CD4-positive, alpha-beta memory T cell (primary cell): Measurements from ENCODE around the gene GDAP1L1. TPM values are rescaled to one million over a fixed set of nuclear protein-coding genes. Genes with fewer than 3 reads are reported as not detected.

ENCODE experiments used
- CTCF ChIA-PET: fragments of 350-600 bp; sonication (Branson Sonifier 250); formaldehyde crosslinking; loops from one replicate; lab custom pipeline; 2021; ENCODE audit warnings: inconsistent platforms; ENCODE audit not compliant: partially characterized antibody; lab: Charles Lee
- POLR2A ChIA-PET: fragments of 350-600 bp; sonication (Branson Sonifier 250); formaldehyde crosslinking; loops from one replicate; lab custom pipeline; 2021; ENCODE audit not compliant: partially characterized antibody; lab: Charles Lee
- DNase-seq, 5 donors: peaks; one replicate each; pipeline versions ENCODE4 v3.0.0 to v3.0.0-alpha.2; 2020 to 2022; ENCODE audit warnings: mixed read lengths in 1 of 5
- H3K27ac ChIP-seq: one replicate; pipeline ENCODE4 v1.7.0; 2013; ENCODE audit warnings: low read depth, low read length
- H3K27me3 ChIP-seq: 2 replicates; pipeline ENCODE4 v1.7.0; 2013; ENCODE audit warnings: mild to moderate bottlenecking, low read length, moderate library complexity; ENCODE audit not compliant: insufficient read depth
- H3K36me3 ChIP-seq: 2 replicates; pipeline ENCODE4 v1.7.0; 2013; ENCODE audit warnings: mild to moderate bottlenecking, low read length, moderate library complexity; ENCODE audit not compliant: insufficient read depth
- H3K4me1 ChIP-seq: 2 replicates; pipeline ENCODE4 v1.7.0; 2013; ENCODE audit warnings: mild to moderate bottlenecking, low read length, moderate library complexity; ENCODE audit not compliant: insufficient read depth
- H3K4me3 ChIP-seq, 2 donors: one replicate each; pipeline ENCODE4 v1.7.0; 2013; ENCODE audit warnings: low read length in 2 of 2, mild to moderate bottlenecking in 1 of 2
- H3K9me3 ChIP-seq, 2 donors: one replicate each; pipeline ENCODE4 v1.7.0; 2013; ENCODE audit warnings: low read length in 2 of 2, control low read depth in 1 of 2; ENCODE audit not compliant: control insufficient read depth in 1 of 2
- H3K27ac Mint-ChIP-seq, 7 donors: one replicate each; pipeline ENCODE4 v1.8.0; 2020 to 2021; ENCODE audit warnings: mixed read lengths in 7 of 7, mild to moderate bottlenecking in 6 of 7, inconsistent platforms in 3 of 7, moderate library complexity in 3 of 7
- H3K27me3 Mint-ChIP-seq, 2 donors: one replicate each; pipeline ENCODE4 v1.8.0; 2020 to 2021; ENCODE audit warnings: mixed read lengths in 2 of 2
- H3K36me3 Mint-ChIP-seq, 2 donors: one replicate each; pipeline ENCODE4 v1.8.0; 2020 to 2021; ENCODE audit warnings: mixed read lengths in 2 of 2, inconsistent platforms in 1 of 2, mild to moderate bottlenecking in 1 of 2
- H3K4me1 Mint-ChIP-seq, 4 donors: one replicate each; pipeline ENCODE4 v1.8.0; 2020 to 2021; ENCODE audit warnings: mixed read lengths in 4 of 4, mild to moderate bottlenecking in 1 of 4
- H3K4me3 Mint-ChIP-seq, 8 donors: one replicate each; pipeline ENCODE4 v1.8.0; 2020 to 2021; ENCODE audit warnings: mixed read lengths in 8 of 8, mild to moderate bottlenecking in 7 of 8, moderate library complexity in 6 of 8, inconsistent platforms in 3 of 8
- H3K9me3 Mint-ChIP-seq, 8 donors: one replicate each; pipeline ENCODE4 v1.8.0; 2020 to 2021; ENCODE audit warnings: mixed read lengths in 8 of 8, mild to moderate bottlenecking in 5 of 8, inconsistent platforms in 3 of 8, moderate library complexity in 1 of 8
- intact Hi-C: fragments of 100-400 bp; cut with micrococcal nuclease; formaldehyde crosslinking; loops from one replicate; pipeline ENCODE4 v1.15.1; 2023
- polyA plus RNA-seq, 2 donors: library from polyadenylated mRNA; unstranded; fragments of 300-500 nt; fragmentation: Illumina TruSeq; gene quantifications; one replicate each; pipeline ENCODE4 v1.2.3, GENCODE V29; 2021
- total RNA-seq, 2 experiments: library from RNA; stranded (reverse); gene quantifications; one replicate each; pipeline ENCODE4 v1.2.3, GENCODE V29; 2021

The GDAP1L1 gene
- total and polyA plus RNA-seq, 4 experiments from 2014 or later: 0.11 TPM; not detected in 3

DNA sequence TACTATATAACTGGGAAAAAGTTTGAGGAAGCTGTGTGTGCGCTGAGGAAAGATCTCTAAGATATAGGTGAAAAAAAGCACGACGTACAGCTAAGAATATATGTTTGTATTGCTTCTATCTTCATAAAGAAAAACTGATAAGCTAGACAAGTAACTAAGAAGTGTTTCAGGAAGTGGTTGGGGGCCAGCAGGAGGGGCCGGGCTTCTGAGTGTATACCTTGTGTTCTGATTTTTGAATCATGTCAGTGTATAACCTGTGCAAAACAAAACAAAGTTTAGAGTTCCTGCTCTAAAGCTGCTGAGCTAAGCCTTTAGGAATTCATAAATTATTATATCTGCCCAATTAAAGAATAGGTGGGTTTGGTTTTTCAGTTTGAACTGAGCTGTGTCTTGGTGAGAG lies 28.7 kb upstream of the GDAP1L1 start:
- peak overlapping the region; percentile 46 to 54 for H3K4me3 ChIP-seq
- H3K36me3 ChIP-seq: no peaks in the 10 kb centered on the region
- H3K27me3 ChIP-seq: no peaks in the 10 kb centered on the region
- peak; percentile 49 to 81 (median 59) for DNase-seq
- ChIA-PET CTCF (interaction anchor here (0.5 to 14.4 kb wide), 34 partner anchors 8 to 465 kb away, joined by 3 to 669 read pairs (median 6); partner anchors contain the start of genes FITM2 and TTPAL), POLR2A (interaction anchor here (0.7 to 9.7 kb wide), 14 partner anchors 8 to 425 kb away, joined by 3 to 173 read pairs (median 4); partner anchors contain the start of genes FITM2, OSER1, SERINC3 and TTPAL)
- Mint-ChIP-seq H3K4me1 (peaks cover 41 to 68% (median 50%) of the 10 kb centered on the region in 4 donors), H3K27ac (peak overlapping the region; percentile 78 to 95 (median 93)), H3K36me3 (peaks cover 6 to 8% of the 10 kb centered on the region in 2 donors), H3K4me3 (peak overlapping the region; percentile 78 to 92 (median 90)), H3K9me3 (no peaks in the 10 kb centered on the region), H3K27me3 (no peaks in the 10 kb centered on the region)
- H3K9me3 ChIP-seq: no peaks in the 10 kb centered on the region
- intact Hi-C loops: loop anchor here (1.0 to 10.0 kb wide), 6 partner anchors 8 to 1756 kb away; partner anchors contain the start of genes OSER1, SERINC3, STK4 and TOMM34
- peak overlapping the region; percentile 57 for H3K27ac ChIP-seq
- H3K4me1 ChIP-seq: peaks cover 45% of the 10 kb centered on the region

DNA sequence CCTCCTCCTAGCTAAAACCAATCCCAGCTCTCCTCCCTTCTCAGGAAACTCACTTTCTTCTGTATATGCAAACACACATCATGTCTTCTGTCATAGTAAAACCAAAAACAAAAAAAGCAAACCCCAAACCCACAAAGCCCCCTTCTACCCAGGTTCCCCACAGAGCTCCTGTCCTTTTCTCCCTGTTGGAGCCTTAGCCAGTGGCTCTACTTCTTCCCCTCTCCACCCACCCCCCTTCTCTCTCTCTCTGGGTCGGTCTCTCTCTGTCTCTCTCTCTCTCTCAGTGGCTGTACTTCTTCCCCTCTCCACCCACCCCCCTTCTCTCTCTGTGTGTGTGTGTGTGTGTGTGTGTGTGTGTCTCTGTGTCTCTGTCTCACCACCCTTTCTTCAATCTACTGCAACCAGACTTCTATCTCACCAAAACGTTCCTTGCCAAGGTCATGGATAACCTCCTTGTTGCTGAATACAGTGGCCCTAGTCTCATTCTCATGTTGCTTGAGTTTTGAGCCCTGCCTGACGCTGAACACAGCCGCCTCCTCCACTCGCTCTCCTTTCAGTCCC lies 27.9 kb upstream of the GDAP1L1 start:
- Mint-ChIP-seq H3K27ac (peak overlapping the region; percentile 78 to 95 (median 93)), H3K27me3 (no peaks in the 10 kb centered on the region), H3K4me1 (peaks cover 41 to 67% (median 49%) of the 10 kb centered on the region in 4 donors), H3K9me3 (no peaks in the 10 kb centered on the region), H3K4me3 (peak overlapping the region; percentile 78 to 92 (median 90)), H3K36me3 (peaks cover 6 to 8% of the 10 kb centered on the region in 2 donors)
- peak; percentile 17 to 56 (median 35) for DNase-seq
- peak overlapping the region; percentile 57 for H3K27ac ChIP-seq
- no peaks in the 10 kb centered on the region for H3K9me3 ChIP-seq
- ChIA-PET POLR2A (interaction anchor here (0.7 to 9.7 kb wide), 10 partner anchors 9 to 424 kb away, joined by 3 to 173 read pairs (median 4); partner anchors contain the start of genes FITM2, OSER1, SERINC3 and TTPAL), CTCF (interaction anchor here (0.8 to 14.4 kb wide), 21 partner anchors 10 to 464 kb away, joined by 3 to 669 read pairs (median 8); partner anchors contain the start of gene FITM2)
- H3K36me3 ChIP-seq: no peaks in the 10 kb centered on the region
- intact Hi-C loops: loop anchor here (5.0 to 10.0 kb wide), 4 partner anchors 303 to 1756 kb away; partner anchors contain the start of genes SERINC3, STK4, TOMM34 and ZNF335
- H3K4me3 ChIP-seq: no peak overlapping the region
- peaks cover 45% of the 10 kb centered on the region for H3K4me1 ChIP-seq
- no peaks in the 10 kb centered on the region for H3K27me3 ChIP-seq

DNA sequence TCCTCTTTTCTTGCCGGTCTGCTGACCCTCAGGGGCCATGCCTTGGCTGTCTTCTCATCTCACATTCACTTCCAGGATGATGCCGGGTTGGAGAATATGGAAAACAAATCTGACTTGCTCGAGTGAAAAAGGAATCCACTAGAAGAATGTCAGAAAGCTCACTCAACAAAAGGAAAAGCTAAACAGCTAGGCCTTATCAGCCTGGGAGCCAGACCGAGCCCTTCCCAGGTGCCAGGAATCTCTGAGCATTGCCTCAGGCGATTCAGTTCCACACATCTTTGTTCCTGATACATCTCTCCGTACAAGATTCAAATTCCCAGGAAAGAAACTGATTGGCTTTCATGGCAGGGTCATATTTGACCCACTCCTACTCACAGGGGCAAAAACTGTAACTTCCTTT lies 27.3 kb upstream of the GDAP1L1 start:
- H3K9me3 ChIP-seq: no peaks in the 10 kb centered on the region
- Mint-ChIP-seq H3K4me1 (peaks cover 41 to 63% (median 48%) of the 10 kb centered on the region in 4 donors), H3K27me3 (no peaks in the 10 kb centered on the region), H3K9me3 (no peaks in the 10 kb centered on the region), H3K27ac (peak overlapping the region; percentile 78 to 95 (median 93)), H3K4me3 (peak overlapping the region in 6 of 8 donors; percentile 78 to 92 (median 90)), H3K36me3 (peaks cover 6 to 8% of the 10 kb centered on the region in 2 donors)
- H3K36me3 ChIP-seq: no peaks in the 10 kb centered on the region
- ChIA-PET POLR2A (interaction anchor here (9.7 kb wide), 1 partner anchor 92 kb away, joined by 173 read pairs; the partner anchor contains the start of gene FITM2), CTCF (interaction anchor here (1.6 to 14.4 kb wide), 4 partner anchors 19 to 390 kb away, joined by 11 to 669 read pairs (median 54); partner anchors contain the start of gene FITM2)
- H3K27me3 ChIP-seq: no peaks in the 10 kb centered on the region
- peaks cover 44% of the 10 kb centered on the region for H3K4me1 ChIP-seq
- intact Hi-C loops: loop anchor here (5.0 to 10.0 kb wide), 4 partner anchors 303 to 1755 kb away; partner anchors contain the start of genes SERINC3, STK4, TOMM34 and ZNF335
- peak overlapping the region; percentile 57 for H3K27ac ChIP-seq
- DNase-seq: no peak
- no peak overlapping the region for H3K4me3 ChIP-seq

DNA sequence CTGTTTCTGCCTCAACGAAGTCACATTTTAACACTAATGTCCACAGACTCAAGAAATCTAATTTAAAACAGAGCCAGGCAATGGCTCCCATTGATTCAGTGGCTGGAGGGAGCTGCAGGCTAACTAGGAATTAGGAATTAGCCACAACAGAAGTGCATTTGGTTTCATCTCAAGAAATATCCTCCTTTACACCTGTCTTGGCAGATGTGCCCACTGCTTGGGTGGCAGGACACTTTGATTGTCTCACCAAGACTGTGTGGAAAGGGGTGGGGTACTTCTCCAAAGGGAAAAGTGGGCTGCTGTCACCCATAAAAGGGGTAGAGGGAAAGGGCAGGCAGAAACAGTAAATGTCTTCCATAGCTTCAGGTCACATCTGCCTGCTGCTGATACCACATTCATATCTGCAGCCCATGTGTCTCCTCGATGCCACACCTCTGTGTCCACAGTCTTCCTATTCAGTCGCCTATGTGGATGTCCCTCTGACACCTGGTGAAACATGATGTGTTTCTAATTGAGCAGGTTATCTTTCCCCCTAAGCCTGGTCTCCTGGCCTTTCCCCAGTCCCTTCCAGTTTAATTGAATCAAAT lies 25.6 kb upstream of the GDAP1L1 start:
- Mint-ChIP-seq H3K4me3 (peak overlapping the region in 2 of 8 donors; percentile 16 to 72), H3K27ac (peak overlapping the region; percentile 37 to 92 (median 84)), H3K4me1 (peaks cover 30 to 49% (median 41%) of the 10 kb centered on the region in 4 donors), H3K36me3 (peaks cover 2 to 3% of the 10 kb centered on the region in 2 donors), H3K27me3 (no peaks in the 10 kb centered on the region), H3K9me3 (no peaks in the 10 kb centered on the region)
- no peak for DNase-seq
- H3K4me1 ChIP-seq: peaks cover 38% of the 10 kb centered on the region
- no peaks in the 10 kb centered on the region for H3K27me3 ChIP-seq
- CTCF ChIA-PET: interaction anchor here (14.4 kb wide), 1 partner anchor 91 kb away, joined by 669 read pairs; the partner anchor contains the start of gene FITM2
- no peaks in the 10 kb centered on the region for H3K9me3 ChIP-seq
- intact Hi-C loops: no loop called here
- no peak overlapping the region for H3K27ac ChIP-seq
- H3K36me3 ChIP-seq: no peaks in the 10 kb centered on the region
- POLR2A ChIA-PET: no interaction called here
- no peak overlapping the region for H3K4me3 ChIP-seq

DNA sequence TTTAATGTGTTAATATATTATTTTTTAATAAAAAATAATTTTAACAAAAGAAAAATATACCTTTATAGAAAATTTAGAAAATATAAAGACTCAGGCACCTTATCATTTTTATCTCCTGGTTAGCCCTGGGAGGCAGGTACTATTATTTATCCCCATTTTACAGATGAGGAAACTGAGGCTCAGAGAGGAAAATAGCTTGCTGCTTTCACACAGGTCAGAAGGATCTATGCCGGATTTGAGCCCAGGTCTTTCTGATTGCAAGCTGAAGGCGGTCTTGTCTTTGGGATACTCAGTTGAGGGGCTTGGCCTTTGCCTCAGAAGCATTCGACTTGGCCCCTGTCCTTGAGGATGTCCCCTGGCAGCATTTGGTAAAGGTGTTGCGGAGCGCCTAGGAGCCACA lies 25.1 kb upstream of the GDAP1L1 start:
- CTCF ChIA-PET: no interaction called here
- H3K27me3 ChIP-seq: no peaks in the 10 kb centered on the region
- H3K9me3 Mint-ChIP-seq: no peaks in the 10 kb centered on the region
- H3K4me3 Mint-ChIP-seq: no peak overlapping the region
- no peaks in the 10 kb centered on the region for H3K9me3 ChIP-seq
- H3K27me3 Mint-ChIP-seq: no peaks in the 10 kb centered on the region
- H3K4me1 ChIP-seq: peaks cover 36% of the 10 kb centered on the region
- no peaks in the 10 kb centered on the region for H3K36me3 ChIP-seq
- H3K36me3 Mint-ChIP-seq: peaks cover 2 to 3% of the 10 kb centered on the region in 2 donors
- H3K4me3 ChIP-seq: no peak overlapping the region
- POLR2A ChIA-PET: no interaction called here
- no peak for DNase-seq
- peak overlapping the region in 1 of 7 donors; percentile 8 for H3K27ac Mint-ChIP-seq
- H3K4me1 Mint-ChIP-seq: peaks cover 30 to 44% (median 40%) of the 10 kb centered on the region in 4 donors
- intact Hi-C loops: no loop called here
- no peak overlapping the region for H3K27ac ChIP-seq

DNA sequence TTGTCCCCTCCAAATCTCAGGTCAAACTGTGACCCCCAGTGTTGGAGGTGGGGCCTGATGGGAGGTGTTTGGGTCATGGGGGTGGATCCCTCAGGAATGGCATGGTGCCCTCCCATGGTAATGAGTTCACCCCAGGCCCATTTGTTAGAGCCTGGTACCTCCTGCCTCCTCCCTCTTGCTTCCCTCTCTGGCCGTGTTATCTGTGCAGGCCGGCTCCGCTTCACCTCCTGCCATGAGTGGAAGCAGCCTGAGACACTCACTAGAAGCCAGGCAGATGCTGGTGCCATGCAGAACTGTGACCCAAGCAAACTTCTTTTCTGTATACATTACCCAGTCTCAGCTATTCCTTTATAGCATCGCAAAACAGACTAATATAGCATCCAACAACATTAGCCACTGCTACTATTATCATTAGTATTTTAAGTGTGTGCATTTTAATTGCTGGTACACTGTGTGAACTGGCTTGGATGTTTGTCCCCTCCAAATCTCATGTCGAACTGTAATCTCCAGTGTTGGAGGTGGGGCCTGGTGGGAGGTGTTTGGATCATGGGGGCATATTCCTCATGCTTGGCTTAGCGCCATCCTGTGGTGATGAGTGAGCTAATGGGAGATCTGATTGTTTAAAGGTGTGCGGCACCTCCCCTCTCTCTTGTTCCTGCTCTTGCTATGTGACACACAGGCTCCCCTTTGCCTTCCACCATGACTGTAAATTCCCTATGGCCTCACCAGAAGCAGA lies 24.3 kb upstream of the GDAP1L1 start:
- ChIA-PET CTCF (interaction anchor here (1.6 to 3.4 kb wide), 2 partner anchors 50 to 89 kb away, joined by 4 to 17 read pairs; partner anchors contain the start of gene FITM2), POLR2A (no interaction called here)
- Mint-ChIP-seq H3K4me1 (peaks cover 25 to 36% (median 32%) of the 10 kb centered on the region in 4 donors), H3K9me3 (no peaks in the 10 kb centered on the region), H3K27me3 (no peaks in the 10 kb centered on the region), H3K36me3 (no peaks in the 10 kb centered on the region), H3K4me3 (no peak overlapping the region), H3K27ac (peak overlapping the region; percentile 31 to 88 (median 64))
- Histone ChIP-seq H3K9me3 (no peaks in the 10 kb centered on the region), H3K27ac (no peak overlapping the region), H3K4me3 (no peak overlapping the region), H3K27me3 (no peaks in the 10 kb centered on the region), H3K4me1 (peaks cover 28% of the 10 kb centered on the region), H3K36me3 (no peaks in the 10 kb centered on the region)
- no peak for DNase-seq
- intact Hi-C loops: no loop called here
